Gastroesophageal sphincter (tissue), 3 donors: ENCODE measurements around the gene TMIE.

Source experiments
- CTCF ChIP-seq, 4 experiments: fragments of 200-600 bp in 2 of 4; fragments of 450-650 bp in 2 of 4; sonication (generic) in 1 of 4; IDR thresholded peaks; one replicate each; pipeline ENCODE4 v1.5.1; 2017 to 2019; ENCODE audit warnings: antibody characterized with exemption in 4 of 4, mild to moderate bottlenecking in 2 of 4, moderate library complexity in 2 of 4
- EP300 ChIP-seq: sonication (generic); formaldehyde crosslinking; IDR thresholded peaks from one replicate; pipeline ENCODE4 v1.6.1; 2017; ENCODE audit warnings: antibody characterized with exemption, mild to moderate bottlenecking
- POLR2A ChIP-seq, 2 donors: fragments of 450-650 bp; IDR thresholded peaks; one replicate each; pipeline ENCODE4 v1.6.1; 2017; ENCODE audit warnings: antibody characterized with exemption in 2 of 2, mild to moderate bottlenecking in 2 of 2, moderate library complexity in 1 of 2
- POLR2AphosphoS5 ChIP-seq: sonication (generic); formaldehyde crosslinking; IDR thresholded peaks from one replicate; pipeline ENCODE4 v1.6.1; 2017; ENCODE audit warnings: antibody characterized with exemption

GRCh38 chr3:46759239-46760167 lies 58.3 kb downstream of the TMIE start:
- TF ChIP-seq CTCF (IDR thresholded peaks at IDR 0.05) (no peak), EP300 (no peak), POLR2AphosphoS5 (no peak), POLR2A (IDR thresholded peaks at IDR 0.05) (no peak)
